ENCODE results near the gene MRPL53.

DNA sequence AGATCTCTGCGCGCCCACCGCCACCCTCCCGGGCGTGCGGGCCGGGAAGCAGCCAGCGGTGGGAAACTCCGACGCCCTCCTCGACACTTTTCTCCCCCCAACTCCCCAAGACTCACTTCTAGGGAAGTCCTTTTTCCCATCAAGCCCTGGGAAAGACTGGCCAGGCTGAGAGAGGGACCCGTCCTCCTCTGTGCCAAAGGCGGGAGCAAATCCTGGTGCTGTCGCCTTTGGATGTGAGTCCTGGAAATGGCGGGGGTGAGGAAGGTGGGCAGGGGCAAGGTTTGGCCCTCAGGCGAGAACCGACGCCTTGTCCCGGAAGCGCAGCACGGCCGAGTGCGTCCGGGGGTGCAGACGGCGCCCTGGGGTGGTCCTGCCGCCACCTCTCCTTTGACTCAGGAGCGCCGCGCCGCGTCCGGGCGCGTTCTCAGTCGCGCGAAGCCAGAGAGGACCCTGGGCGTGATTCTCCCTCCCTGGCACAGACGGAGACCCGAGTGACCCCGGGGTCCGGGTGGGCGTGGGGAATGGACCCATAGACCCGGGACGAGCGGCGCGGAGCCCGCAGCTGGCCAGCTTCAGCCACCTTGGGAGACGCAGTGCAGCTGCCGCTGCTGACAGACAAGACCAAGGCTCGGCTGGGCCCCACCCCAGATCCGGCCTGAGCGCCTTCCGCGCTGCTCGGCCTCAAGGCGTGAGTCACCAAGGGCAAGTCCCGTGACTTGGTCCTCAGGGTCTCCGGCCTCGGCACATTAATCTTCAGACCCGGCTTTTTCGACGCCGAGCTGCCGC lies 30.4 kb upstream of the MRPL53 start:
- TF ChIP-seq, protein P1, sequence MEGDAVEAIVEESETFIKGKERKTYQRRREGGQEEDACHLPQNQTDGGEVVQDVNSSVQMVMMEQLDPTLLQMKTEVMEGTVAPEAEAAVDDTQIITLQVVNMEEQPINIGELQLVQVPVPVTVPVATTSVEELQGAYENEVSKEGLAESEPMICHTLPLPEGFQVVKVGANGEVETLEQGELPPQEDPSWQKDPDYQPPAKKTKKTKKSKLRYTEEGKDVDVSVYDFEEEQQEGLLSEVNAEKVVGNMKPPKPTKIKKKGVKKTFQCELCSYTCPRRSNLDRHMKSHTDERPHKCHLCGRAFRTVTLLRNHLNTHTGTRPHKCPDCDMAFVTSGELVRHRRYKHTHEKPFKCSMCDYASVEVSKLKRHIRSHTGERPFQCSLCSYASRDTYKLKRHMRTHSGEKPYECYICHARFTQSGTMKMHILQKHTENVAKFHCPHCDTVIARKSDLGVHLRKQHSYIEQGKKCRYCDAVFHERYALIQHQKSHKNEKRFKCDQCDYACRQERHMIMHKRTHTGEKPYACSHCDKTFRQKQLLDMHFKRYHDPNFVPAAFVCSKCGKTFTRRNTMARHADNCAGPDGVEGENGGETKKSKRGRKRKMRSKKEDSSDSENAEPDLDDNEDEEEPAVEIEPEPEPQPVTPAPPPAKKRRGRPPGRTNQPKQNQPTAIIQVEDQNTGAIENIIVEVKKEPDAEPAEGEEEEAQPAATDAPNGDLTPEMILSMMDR (CRISPR knock-in tag; IDR thresholded peaks at IDR 0.05): peak; percentile 96
- TF ChIP-seq ZNF263 (CRISPR knock-in tag; IDR thresholded peaks at IDR 0.05) (no peak; the same call in 1 of the 2 replicates), TSC22D2 (CRISPR knock-in tag; IDR thresholded peaks at IDR 0.05; ENCODE audit: borderline replicate concordance) (no peak; the same call in 1 of the 2 replicates), ZNF274 (CRISPR knock-in tag; IDR thresholded peaks at IDR 0.05) (peak; percentile 60; the same call in 1 of the 2 replicates), RFX5 (IDR thresholded peaks at IDR 0.05; ENCODE audit: low read depth, low read length) (no peak), MTA1 (CRISPR knock-in tag; IDR thresholded peaks at IDR 0.05; ENCODE audit: borderline replicate concordance) (peak; percentile 89; the same call in 1 of the 2 replicates), SMC3 (IDR thresholded peaks at IDR 0.05; ENCODE audit: low read length) (no peak; the same call in 1 of the 2 replicates)
- TF ChIP-seq, protein P2, sequence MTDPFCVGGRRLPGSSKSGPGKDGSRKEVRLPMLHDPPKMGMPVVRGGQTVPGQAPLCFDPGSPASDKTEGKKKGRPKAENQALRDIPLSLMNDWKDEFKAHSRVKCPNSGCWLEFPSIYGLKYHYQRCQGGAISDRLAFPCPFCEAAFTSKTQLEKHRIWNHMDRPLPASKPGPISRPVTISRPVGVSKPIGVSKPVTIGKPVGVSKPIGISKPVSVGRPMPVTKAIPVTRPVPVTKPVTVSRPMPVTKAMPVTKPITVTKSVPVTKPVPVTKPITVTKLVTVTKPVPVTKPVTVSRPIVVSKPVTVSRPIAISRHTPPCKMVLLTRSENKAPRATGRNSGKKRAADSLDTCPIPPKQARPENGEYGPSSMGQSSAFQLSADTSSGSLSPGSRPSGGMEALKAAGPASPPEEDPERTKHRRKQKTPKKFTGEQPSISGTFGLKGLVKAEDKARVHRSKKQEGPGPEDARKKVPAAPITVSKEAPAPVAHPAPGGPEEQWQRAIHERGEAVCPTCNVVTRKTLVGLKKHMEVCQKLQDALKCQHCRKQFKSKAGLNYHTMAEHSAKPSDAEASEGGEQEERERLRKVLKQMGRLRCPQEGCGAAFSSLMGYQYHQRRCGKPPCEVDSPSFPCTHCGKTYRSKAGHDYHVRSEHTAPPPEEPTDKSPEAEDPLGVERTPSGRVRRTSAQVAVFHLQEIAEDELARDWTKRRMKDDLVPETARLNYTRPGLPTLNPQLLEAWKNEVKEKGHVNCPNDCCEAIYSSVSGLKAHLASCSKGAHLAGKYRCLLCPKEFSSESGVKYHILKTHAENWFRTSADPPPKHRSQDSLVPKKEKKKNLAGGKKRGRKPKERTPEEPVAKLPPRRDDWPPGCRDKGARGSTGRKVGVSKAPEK (CRISPR knock-in tag; IDR thresholded peaks at IDR 0.05; ENCODE audit: borderline replicate concordance): 0 out of 2 replicates have a peak, but pooled peaks have one; percentile 37

Data from HepG2 (cell line).